ENCODE measurements around the gene NHERF1. TPM values are rescaled to one million over a fixed set of nuclear protein-coding genes. Genes with fewer than 3 reads are reported as not detected.

Gene NHERF1
- total RNA-seq, 4 donors from 2014 or later = 21.1 to 53.8 (median 42.0) TPM

DNA sequence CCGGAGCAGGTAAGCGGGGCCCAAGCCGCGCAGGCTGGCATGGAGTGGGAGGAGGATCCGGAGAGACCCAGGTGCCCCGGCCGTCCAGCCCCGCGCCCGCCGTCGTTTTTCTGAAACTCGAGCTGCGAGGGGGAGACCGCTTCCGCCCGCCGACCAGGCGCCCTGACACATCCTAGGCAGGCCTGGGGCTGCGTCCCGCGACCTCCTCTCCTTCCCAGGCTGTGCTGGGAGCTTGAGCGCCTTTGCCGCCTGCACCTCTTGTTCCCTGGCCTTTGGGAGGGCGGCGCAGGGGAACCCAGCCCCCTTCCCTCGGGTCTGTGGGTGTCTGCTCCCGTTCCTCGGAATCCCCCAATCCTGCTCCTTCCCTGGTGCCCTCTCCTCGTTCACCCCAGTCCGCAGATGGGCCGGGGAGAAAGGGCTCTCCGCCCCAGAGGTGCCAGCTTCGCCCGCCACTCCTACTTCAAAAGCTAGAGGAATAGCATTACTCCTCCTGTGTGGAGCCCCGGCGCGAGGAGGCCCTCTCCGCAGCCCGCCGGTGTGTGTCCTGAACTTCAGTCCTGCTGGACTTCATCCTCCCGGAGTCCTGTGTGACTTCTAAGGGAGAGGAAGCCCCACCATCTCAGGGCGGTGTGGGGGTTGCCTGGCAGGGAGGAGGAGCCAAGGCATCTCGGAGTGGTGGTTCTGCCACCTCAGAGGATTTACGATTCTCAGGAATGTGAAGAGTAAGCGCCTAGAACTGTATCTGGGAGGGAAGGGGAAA lies 1.0 kb downstream of the NHERF1 start:
- H3K27me3 ChIP-seq = no peaks in the 10 kb centered on the region
- H3K27ac ChIP-seq = peak overlapping the region; percentile 77
- H3K9me3 ChIP-seq = no peaks in the 10 kb centered on the region
- TF ChIP-seq POLR2A (IDR thresholded peaks at IDR 0.05) = no peak
- H3K4me3 ChIP-seq = peak overlapping the region; percentile 84
- H3K4me1 ChIP-seq = peaks cover 69% of the 10 kb centered on the region
- 7% methylated on average over 7 of the region's 46 CpGs for WGBS
- no peaks in the 10 kb centered on the region for H3K36me3 ChIP-seq
- DNase-seq (ENCODE audit: low spot score in 2 of 2) = no peak

DNA sequence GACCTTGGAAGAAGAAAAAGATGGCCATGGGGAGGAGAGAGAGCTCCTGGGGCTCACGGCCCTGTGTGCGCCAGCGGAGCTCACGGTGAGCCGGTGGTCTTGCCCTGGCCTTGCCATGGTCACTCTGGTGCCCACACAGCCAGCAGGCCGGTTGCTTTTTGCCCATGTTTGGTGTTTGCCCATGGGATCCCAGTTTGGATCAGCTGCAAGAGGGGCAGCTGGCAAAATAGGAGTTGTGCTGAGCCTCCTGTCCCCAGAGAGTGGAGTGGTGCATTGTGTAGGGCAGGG lies 1.6 kb downstream of the NHERF1 start:
- Histone ChIP-seq H3K36me3 (no peaks in the 10 kb centered on the region), H3K27ac (peak overlapping the region; percentile 77), H3K4me3 (peak overlapping the region; percentile 84), H3K9me3 (no peaks in the 10 kb centered on the region), H3K27me3 (no peaks in the 10 kb centered on the region), H3K4me1 (peaks cover 69% of the 10 kb centered on the region)
- 65% methylated on average over 5 of the region's 6 CpGs for WGBS
- TF ChIP-seq EP300 (IDR thresholded peaks at IDR 0.05) (no peak), POLR2A (IDR thresholded peaks at IDR 0.05) (no peak), POLR2AphosphoS5 (IDR thresholded peaks at IDR 0.05) (no peak)
- TF ChIP-seq, protein P1, sequence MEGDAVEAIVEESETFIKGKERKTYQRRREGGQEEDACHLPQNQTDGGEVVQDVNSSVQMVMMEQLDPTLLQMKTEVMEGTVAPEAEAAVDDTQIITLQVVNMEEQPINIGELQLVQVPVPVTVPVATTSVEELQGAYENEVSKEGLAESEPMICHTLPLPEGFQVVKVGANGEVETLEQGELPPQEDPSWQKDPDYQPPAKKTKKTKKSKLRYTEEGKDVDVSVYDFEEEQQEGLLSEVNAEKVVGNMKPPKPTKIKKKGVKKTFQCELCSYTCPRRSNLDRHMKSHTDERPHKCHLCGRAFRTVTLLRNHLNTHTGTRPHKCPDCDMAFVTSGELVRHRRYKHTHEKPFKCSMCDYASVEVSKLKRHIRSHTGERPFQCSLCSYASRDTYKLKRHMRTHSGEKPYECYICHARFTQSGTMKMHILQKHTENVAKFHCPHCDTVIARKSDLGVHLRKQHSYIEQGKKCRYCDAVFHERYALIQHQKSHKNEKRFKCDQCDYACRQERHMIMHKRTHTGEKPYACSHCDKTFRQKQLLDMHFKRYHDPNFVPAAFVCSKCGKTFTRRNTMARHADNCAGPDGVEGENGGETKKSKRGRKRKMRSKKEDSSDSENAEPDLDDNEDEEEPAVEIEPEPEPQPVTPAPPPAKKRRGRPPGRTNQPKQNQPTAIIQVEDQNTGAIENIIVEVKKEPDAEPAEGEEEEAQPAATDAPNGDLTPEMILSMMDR (IDR thresholded peaks at IDR 0.05) = no peak
- no peak for DNase-seq (ENCODE audit: low spot score in 2 of 2)

DNA sequence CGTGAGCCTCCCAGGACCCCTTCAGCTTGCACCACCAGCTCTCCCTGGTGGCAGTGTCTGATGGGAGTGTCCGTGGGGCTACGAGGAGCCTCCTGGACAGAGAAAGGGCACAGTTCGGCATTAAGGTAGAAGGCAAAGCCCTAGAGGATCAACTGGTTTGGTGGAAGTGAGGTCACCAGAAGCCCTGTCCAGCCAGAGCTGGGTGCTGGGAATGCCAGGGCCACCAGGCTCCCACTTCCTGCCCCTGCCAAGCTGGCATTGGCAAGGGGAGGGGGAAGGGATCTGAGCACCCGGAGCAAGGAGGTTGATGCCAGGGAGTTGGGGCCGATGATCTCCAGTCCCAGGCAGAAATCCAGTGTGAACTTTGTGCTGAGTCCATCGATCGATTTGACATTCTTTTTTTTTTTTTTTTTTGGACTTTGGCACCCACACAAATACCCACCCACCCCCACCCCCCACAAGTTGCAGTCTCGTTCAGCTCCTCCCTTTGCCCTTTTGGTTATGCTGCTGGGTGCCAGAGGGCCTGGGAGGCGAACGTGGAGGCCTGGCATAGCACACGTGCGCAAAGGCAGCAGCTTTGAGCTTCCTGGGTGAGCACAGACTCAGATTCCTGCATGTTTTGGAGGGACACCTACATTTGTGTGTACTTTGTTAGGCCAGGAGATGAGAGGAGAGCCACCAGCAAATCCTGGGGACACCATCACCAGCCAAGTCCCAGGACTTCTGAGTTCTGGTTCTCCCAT lies 2.1 kb downstream of the NHERF1 start:
- peak overlapping the region; percentile 77 for H3K27ac ChIP-seq
- H3K36me3 ChIP-seq = no peaks in the 10 kb centered on the region
- peaks cover 68% of the 10 kb centered on the region for H3K4me1 ChIP-seq
- 33% methylated on average over 9 of the region's 13 CpGs for WGBS
- no peaks in the 10 kb centered on the region for H3K9me3 ChIP-seq
- TF ChIP-seq POLR2A (IDR thresholded peaks at IDR 0.05) (no peak), EP300 (IDR thresholded peaks at IDR 0.05) (no peak), POLR2AphosphoS5 (IDR thresholded peaks at IDR 0.05) (no peak)
- TF ChIP-seq, protein P1 (IDR thresholded peaks at IDR 0.05) = no peak
- peak overlapping the region; percentile 84 for H3K4me3 ChIP-seq
- no peaks in the 10 kb centered on the region for H3K27me3 ChIP-seq
- no peak for DNase-seq (ENCODE audit: low spot score in 2 of 2)

DNA sequence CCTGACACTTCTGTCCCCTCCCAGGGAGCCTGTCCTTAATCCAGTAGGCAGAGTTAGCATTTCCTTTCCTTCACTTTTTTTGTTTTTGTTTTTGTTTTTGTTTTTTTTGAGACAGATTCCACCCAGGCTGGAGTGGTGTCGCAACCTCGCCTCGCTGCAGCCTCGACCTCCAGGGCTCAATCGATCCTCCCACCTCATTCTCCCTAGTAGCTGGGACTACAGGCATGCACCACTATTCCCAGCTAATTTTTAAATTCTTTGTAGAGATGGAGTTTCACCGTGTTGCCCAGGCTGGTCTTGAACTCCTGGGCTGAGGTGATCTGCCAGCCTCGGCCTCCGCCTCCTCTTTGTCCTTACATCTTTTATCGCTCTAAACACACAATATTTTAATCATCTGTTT lies 4.0 kb downstream of the NHERF1 start:
- H3K4me3 ChIP-seq = no peak overlapping the region
- TF ChIP-seq POLR2AphosphoS5 (IDR thresholded peaks at IDR 0.05) = no peak
- no peak for TF ChIP-seq EP300 (IDR thresholded peaks at IDR 0.05)
- TF ChIP-seq, protein P1 (IDR thresholded peaks at IDR 0.05) = no peak
- no peak for TF ChIP-seq POLR2A (IDR thresholded peaks at IDR 0.05)
- no peaks in the 10 kb centered on the region for H3K27me3 ChIP-seq
- no peaks in the 10 kb centered on the region for H3K9me3 ChIP-seq
- no peak overlapping the region for H3K27ac ChIP-seq
- no peak for DNase-seq (ENCODE audit: low spot score in 2 of 2)
- H3K4me1 ChIP-seq = peaks cover 67% of the 10 kb centered on the region
- WGBS = 87% methylated on average over 9 of the region's 9 CpGs
- no peaks in the 10 kb centered on the region for H3K36me3 ChIP-seq

DNA sequence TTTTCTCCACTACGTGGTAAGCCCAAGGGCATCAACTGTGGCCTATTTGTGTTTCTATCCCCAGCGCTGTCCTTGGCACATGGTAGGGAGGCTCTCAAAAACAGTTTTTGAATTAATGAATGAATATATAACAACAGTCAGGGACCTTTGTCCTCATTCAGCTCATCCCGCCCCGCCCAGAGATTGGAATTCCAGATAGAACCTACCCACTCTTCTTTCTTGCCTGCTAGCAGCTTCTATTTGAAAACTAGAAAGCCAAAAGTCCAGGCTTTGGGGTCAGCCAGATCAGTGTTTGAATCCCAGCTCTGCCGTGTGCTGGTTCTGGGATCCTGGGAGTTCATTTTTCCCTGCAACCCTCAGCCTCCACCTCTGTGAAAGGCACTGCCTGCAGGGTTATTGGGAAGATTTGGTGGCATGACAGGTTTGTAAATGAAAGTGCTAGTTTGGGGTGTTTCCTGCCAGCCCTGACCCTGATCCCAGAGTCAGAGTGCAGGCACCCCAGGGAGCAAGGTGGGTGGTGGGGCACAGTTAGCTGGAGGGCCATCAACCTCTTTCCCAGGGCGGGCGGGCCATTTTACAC lies 4.5 kb downstream of the NHERF1 start:
- peak overlapping the region; percentile 25 for H3K27ac ChIP-seq

More for the DNA sequence above, 4.5 kb downstream of the NHERF1 start:
- Histone ChIP-seq H3K27me3 (no peaks in the 10 kb centered on the region), H3K9me3 (no peaks in the 10 kb centered on the region), H3K36me3 (no peaks in the 10 kb centered on the region), H3K4me1 (peaks cover 67% of the 10 kb centered on the region), H3K4me3 (no peak overlapping the region)
- DNase-seq (ENCODE audit: low spot score in 2 of 2) = no peak
- WGBS = 74% methylated on average over 4 of the region's 7 CpGs
- no peak for TF ChIP-seq EP300 (IDR thresholded peaks at IDR 0.05)
- no peak for TF ChIP-seq POLR2A (IDR thresholded peaks at IDR 0.05)
- TF ChIP-seq, protein P1 (IDR thresholded peaks at IDR 0.05) = no peak
- TF ChIP-seq POLR2AphosphoS5 (IDR thresholded peaks at IDR 0.05) = no peak

All from suprapubic skin (tissue), 4 donors.